ENCODE data around the gene ZNF423.

ZNF423 gene

GRCh38 chr16:49590166-49590871 is 265.6 kb downstream of the ZNF423 start:
- DNase-seq (ENCODE audit: low read depth in 2 of 2, low spot score in 1 of 2) = no peak

- DNase-seq (ENCODE audit: low read depth in 2 of 2, low spot score in 1 of 2) = no peak
Observed at GRCh38 chr16:49589544-49590031, 266.3 kb downstream of the ZNF423 start.

- no peak for DNase-seq (ENCODE audit: low read depth in 2 of 2, low spot score in 1 of 2)
Observed at GRCh38 chr16:49588729-49589384, 267.1 kb downstream of the ZNF423 start.

DNA sequence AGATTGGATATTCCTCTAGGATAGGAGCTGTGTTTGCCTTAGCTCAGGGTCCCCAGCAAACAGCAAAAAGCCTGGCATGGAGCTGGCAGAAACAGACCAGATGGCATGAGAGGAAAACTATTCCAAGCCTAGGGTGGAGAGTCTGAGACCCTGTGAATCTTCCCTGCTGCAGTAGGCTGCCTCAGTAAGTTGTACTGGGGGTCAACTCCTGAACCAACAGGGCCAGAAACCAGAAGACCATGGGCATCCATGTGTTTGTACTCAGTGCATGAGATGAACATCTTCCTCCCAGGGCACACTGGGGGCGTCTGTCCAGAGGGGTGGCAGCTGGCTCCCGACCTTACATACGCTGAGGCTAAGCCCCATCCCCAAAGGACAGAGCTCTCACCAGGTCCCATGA is 267.9 kb downstream of the ZNF423 start:
- DNase-seq (ENCODE audit: low read depth in 2 of 2, low spot score in 1 of 2) = no peak

DNA sequence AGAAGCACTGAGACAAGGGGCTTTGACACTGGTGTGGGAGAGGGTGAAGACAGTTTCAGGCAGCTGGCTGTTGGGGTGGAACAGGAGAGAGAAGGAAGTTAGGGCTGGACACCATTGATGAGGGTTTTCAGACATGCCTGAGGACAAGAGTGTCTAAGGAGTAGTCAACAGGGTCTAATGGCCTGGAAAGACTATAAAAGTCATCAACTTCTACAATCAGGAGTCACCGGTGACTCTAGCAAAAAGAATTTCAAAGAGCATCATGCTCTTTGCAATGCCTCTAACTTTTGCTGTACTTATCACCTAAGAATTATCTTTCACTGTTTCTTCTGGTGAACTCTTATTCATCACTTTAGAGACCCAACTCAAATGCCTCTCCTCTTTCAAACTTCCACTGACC is 268.4 kb downstream of the ZNF423 start:
- DNase-seq (ENCODE audit: low read depth in 2 of 2, low spot score in 1 of 2) = no peak

DNA sequence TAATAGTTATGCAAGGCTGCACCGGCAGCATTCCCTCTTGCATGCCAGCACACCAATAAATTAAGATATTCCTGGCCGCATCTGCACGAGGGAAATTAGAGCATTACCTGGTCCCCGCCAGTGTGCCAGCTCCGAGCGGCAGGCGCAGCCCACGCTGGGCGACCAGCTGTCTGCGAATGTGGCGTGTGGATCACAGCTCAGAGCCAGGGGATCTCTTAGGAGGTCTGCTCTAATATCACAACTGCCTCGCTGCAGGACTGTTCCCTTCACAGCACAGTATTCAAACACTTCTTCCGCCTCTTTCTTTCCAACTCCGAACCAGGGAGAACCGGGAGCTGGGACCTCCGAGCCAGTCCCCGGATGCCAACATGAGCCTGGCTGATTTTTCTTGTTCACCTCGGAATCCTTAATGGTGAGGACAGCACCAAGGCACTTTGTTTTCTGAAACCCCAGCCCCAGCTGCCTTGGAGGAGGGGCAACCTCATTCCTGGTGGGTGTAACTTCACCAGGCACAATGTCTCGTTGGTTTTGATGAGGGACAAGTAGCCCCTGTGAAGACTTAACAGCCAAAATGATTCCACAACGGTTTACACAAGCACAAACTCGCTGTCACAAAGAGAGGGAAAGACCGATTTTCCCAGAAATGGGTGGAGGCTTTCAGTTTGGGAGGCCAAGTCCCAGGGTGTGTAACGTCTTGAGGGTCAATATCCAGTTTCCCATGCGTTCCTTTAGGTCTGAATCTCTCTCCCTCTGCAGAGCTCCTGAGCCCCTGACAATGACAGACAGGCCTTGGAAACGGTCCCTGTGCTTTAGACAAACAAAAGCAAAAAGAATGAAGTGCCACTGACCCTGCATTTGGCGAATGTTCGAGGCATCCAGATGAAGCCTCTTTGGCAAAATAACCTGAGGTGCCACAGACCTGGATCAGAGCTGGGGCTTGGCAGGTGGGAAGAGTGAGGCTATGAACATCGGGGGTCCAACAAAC is 269.2 kb downstream of the ZNF423 start:
- no peak for DNase-seq (ENCODE audit: low read depth in 2 of 2, low spot score in 1 of 2)

- no peak for DNase-seq (ENCODE audit: low read depth in 2 of 2, low spot score in 1 of 2)
Observed at GRCh38 chr16:49585143-49585832, 270.6 kb downstream of the ZNF423 start.

DNA sequence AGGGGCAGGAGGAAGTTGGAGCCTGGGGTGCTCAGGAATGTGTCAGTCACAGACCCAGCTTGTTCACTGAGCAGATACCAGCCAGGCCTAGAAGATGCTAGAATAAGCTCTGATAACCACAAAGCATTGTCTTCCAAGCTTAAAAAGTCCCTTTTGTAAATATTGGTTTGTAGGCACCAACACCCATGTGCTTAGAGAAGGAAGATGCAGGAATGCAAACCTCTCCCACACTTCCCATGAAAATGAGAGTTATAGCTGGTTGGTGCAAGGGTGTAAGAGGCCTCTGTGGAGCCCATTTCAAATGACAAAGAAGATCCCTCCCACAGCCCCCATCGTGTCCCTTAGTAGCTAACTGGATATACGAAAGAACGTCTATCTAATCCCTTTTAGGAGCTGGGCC is 272.0 kb downstream of the ZNF423 start:
- no peak for DNase-seq (ENCODE audit: low read depth in 2 of 2, low spot score in 1 of 2)

- no peak for DNase-seq (ENCODE audit: low read depth in 2 of 2, low spot score in 1 of 2)
Observed at GRCh38 chr16:49581630-49582298, 274.1 kb downstream of the ZNF423 start.

- no peak for DNase-seq (ENCODE audit: low read depth in 2 of 2, low spot score in 1 of 2)
Observed at GRCh38 chr16:49580751-49581303, 275.1 kb downstream of the ZNF423 start.

DNA sequence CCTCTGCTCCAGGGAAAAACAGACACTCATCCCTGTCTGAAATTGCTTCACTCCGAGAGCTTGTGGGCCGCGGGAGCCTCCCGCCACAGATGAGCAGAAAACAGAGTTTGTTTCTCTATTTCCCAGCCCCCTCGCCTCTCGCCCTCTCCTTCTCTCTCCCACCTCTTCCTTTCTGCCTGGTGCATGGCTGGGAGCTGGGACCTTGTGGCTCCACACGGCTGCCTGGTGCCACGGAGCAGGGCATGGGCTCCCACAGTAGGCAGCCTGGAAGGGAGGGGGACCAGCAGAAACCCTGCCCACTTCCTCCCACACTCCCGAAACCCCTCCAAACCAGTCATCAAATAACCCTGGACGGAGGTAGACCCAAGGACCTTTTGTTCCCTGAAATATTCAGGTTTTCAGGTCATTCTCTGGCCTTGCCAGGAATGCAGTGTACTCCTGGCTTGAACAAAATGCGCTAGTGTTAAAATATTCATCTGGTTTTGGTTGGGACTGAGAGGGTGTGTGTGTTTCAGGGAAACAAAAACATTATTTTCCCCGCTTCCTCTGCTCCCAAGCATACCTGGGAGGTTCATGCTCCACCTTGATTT is 277.4 kb downstream of the ZNF423 start:
- DNase-seq (ENCODE audit: low read depth in 2 of 2, low spot score in 1 of 2) = no peak

GRCh38 chr16:49578018-49578417 is 277.9 kb downstream of the ZNF423 start:
- no peak for DNase-seq (ENCODE audit: low read depth in 2 of 2, low spot score in 1 of 2)

GRCh38 chr16:49576941-49577340 is 279.0 kb downstream of the ZNF423 start:
- DNase-seq (ENCODE audit: low read depth in 2 of 2, low spot score in 1 of 2) = no peak

DNA sequence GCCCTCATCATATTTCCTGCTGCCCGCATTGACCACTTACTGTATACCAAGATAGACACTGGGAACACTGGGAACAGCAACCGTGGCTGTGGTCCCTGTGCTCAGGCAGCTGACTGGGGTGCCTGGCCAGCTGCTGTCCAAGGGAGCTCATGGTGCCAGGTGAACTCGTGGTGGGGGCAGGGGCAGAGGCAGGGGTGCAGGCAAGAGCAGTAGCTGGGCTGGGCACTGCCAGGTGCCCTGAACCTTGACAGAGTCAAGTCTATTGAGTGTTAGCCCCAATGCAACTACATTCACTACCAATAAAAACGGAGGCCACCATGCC is 279.8 kb downstream of the ZNF423 start:
- DNase-seq (ENCODE audit: low read depth in 2 of 2, low spot score in 1 of 2) = no peak

DNA sequence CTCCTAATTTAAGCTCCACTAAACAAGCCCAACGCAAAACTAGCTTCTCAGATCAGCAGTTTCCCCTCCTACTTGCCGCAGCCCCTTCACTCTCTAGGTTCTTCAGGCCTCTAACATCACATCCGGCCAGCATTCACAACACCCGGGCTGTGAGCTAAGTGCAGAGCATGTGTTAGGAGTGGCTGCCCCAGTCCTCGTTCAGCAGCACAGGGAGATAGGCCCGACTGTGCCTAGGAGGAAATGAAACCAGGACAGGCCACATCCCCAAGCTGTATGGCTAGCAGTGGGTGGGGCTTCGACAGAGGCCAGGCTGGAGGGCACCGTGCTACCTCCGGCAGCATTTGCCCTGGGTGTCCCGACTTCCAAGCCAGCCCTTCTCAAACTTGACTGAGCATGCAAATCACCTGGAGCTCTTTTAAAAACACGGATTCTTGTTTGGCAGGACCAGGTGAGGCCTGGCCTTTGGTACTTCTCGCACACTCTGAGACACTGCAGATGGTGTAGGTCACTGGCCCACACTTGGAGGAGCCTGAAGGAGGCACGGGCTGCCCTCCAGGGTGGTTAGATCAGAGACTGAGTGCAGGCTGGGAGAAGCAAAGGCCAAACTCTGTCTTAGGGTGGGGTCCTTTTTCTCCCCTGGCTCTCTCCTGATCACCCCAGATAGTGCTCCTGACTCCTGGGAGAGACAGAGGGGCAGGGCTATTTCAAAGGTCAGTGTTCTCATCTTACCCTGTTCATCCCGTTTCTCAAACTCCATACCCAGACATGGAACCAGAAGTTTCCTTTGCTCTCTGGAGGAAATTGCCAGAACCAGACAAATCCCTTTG is 280.4 kb downstream of the ZNF423 start:
- no peak for DNase-seq (ENCODE audit: low read depth in 2 of 2, low spot score in 1 of 2)

GRCh38 chr16:49574826-49575225 is 281.1 kb downstream of the ZNF423 start:
- DNase-seq (ENCODE audit: low read depth in 2 of 2, low spot score in 1 of 2) = no peak

GRCh38 chr16:49567950-49568349 is 288.0 kb downstream of the ZNF423 start:
- no peak for DNase-seq (ENCODE audit: low read depth in 2 of 2, low spot score in 1 of 2)

- DNase-seq (ENCODE audit: low read depth in 2 of 2, low spot score in 1 of 2) = no peak
Observed at GRCh38 chr16:49566432-49566831, 289.5 kb downstream of the ZNF423 start.

Measured in stimulated activated CD8-positive, alpha-beta memory T cell treated with anti-CD3 and anti-CD28 coated beads, Interleukin-4, amount 100 ng/mL, for 1 hour (primary cell).